Neural cell (in vitro differentiated cells): ENCODE results near the gene PXMP2. TPM values are rescaled to one million over a fixed set of nuclear protein-coding genes. Genes with fewer than 3 reads are reported as not detected.

Experiments used
- H2AFZ ChIP-seq: fragments of 200-600, 300-800 bp; sonication (generic), shearing (Covaris generic); 2 replicates; pipeline ENCODE4 v1.6.0; 2014; ENCODE audit warnings: low read depth, mild to moderate bottlenecking, antibody characterized with exemption, low read length, moderate library complexity
- H3F3A ChIP-seq: fragments of 200-600 bp; shearing (Covaris generic); 2 replicates; pipeline ENCODE4 v1.6.1; 2016; ENCODE audit warnings: mild to moderate bottlenecking, moderate library complexity, mixed read lengths, antibody characterized with exemption, low read length; ENCODE audit not compliant: insufficient read depth, poor library complexity, severe bottlenecking
- H3K27ac ChIP-seq: fragments of 200-600, 300-800 bp; sonication (generic), shearing (Covaris generic); 2 replicates; pipeline ENCODE4 v1.5.1; 2014; ENCODE audit warnings: mild to moderate bottlenecking, low read length, moderate library complexity
- H3K27me3 ChIP-seq: fragments of 300-800, 200-600 bp; sonication (generic), shearing (Covaris generic); 2 replicates; pipeline ENCODE4 v1.6.0; 2014; ENCODE audit warnings: mild to moderate bottlenecking, low read depth, low read length, moderate library complexity; ENCODE audit not compliant: insufficient read depth
- H3K36me3 ChIP-seq: fragments of 300-800, 200-600 bp; sonication (generic), shearing (Covaris generic); 2 replicates; pipeline ENCODE4 v1.5.1; 2014; ENCODE audit warnings: mild to moderate bottlenecking, antibody characterized with exemption, low read length, moderate library complexity; ENCODE audit not compliant: insufficient read depth
- H3K4me2 ChIP-seq: fragments of 300-800, 200-600 bp; sonication (generic), shearing (Covaris generic); 2 replicates; pipeline ENCODE4 v1.6.0; 2014; ENCODE audit warnings: mild to moderate bottlenecking, low read length
- H3K4me3 ChIP-seq: fragments of 300-800, 200-600 bp; sonication (generic), shearing (Covaris generic); 2 replicates; pipeline ENCODE4 v1.5.1; 2014; ENCODE audit warnings: mild to moderate bottlenecking, low read length, moderate library complexity
- H3K79me2 ChIP-seq: fragments of 200-600 bp; shearing (Covaris generic); replicated peaks from 2 replicates; pipeline ENCODE4 v1.6.0; 2014; ENCODE audit warnings: mild to moderate bottlenecking, low read length, moderate library complexity; ENCODE audit not compliant: insufficient read depth
- H3K9ac ChIP-seq: fragments of 300-800, 200-600 bp; sonication (generic), shearing (Covaris generic); 2 replicates; pipeline ENCODE4 v1.6.1; 2016; ENCODE audit warnings: mild to moderate bottlenecking, low read length, mixed read lengths
- H3K9me2 ChIP-seq: fragments of 200-600 bp; shearing (Covaris generic); 2 replicates; pipeline ENCODE4 v1.6.1; 2016; ENCODE audit warnings: mild to moderate bottlenecking, low read length, mixed read lengths; ENCODE audit not compliant: insufficient read depth
- H3K9me3 ChIP-seq: fragments of 200-600, 300-800 bp; sonication (generic), shearing (Covaris generic); 2 replicates; pipeline ENCODE4 v1.6.1; 2016; ENCODE audit warnings: mild to moderate bottlenecking, mixed run types, low read length, moderate library complexity, mixed read lengths
- H4K20me1 ChIP-seq: fragments of 200-600 bp; shearing (Covaris generic); 2 replicates; pipeline ENCODE4 v1.6.1; 2016; ENCODE audit warnings: mild to moderate bottlenecking, mixed run types; ENCODE audit not compliant: insufficient read depth
- EP300 ChIP-seq: fragments of 450-650 bp; conservative IDR thresholded peaks from 2 replicates; pipeline ENCODE4 v1.6.1; 2014; ENCODE audit warnings: antibody characterized with exemption, mild to moderate bottlenecking, moderate library complexity; ENCODE audit not compliant: poor library complexity, severe bottlenecking
- EZH2 ChIP-seq: fragments of 200-600, 300-800 bp; shearing (Covaris generic), sonication (generic); IDR thresholded peaks from 2 replicates; pipeline ENCODE4 v1.6.1; 2014; ENCODE audit warnings: antibody characterized with exemption, low read length, borderline replicate concordance, mild to moderate bottlenecking; ENCODE audit not compliant: insufficient read depth, poor library complexity, severe bottlenecking
- MXI1 ChIP-seq: fragments of 450-650 bp; conservative IDR thresholded peaks from 2 replicates; pipeline ENCODE4 v1.6.1; 2014; ENCODE audit warnings: antibody characterized with exemption, mild to moderate bottlenecking; ENCODE audit not compliant: poor library complexity, severe bottlenecking
- POLR2AphosphoS5 ChIP-seq: IDR thresholded peaks from 2 replicates; pipeline ENCODE4 v1.6.1; 2012
- RAD21 ChIP-seq: fragments of 450-650 bp; conservative IDR thresholded peaks from 2 replicates; pipeline ENCODE4 v1.6.1; 2014; ENCODE audit warnings: antibody characterized with exemption, mild to moderate bottlenecking, moderate library complexity
- SMC3 ChIP-seq: fragments of 450-650 bp; conservative IDR thresholded peaks from 2 replicates; pipeline ENCODE4 v1.6.1; 2014; ENCODE audit warnings: antibody characterized with exemption, mild to moderate bottlenecking, moderate library complexity; ENCODE audit not compliant: poor library complexity
- TAF1 ChIP-seq: IDR thresholded peaks from 2 replicates; pipeline ENCODE4 v1.6.1; 2012; ENCODE audit warnings: low read depth
- polyA plus RNA-seq: library from polyadenylated mRNA; depleted of rRNA; stranded (reverse); fragments of >200 nt; gene quantifications from 2 replicates; pipeline ENCODE4 v1.2.3, GENCODE V29; 2014
- TF ChIP-seq, protein P1 (sequence below): fragments of 450-650 bp; IDR thresholded peaks from 2 replicates; pipeline ENCODE4 v1.5.1; 2014; ENCODE audit warnings: antibody characterized with exemption, mild to moderate bottlenecking, moderate library complexity; ENCODE audit not compliant: poor library complexity, severe bottlenecking
- TF ChIP-seq, protein P2 (sequence below): IDR thresholded peaks from 2 replicates; pipeline ENCODE4 v1.6.1; 2012; ENCODE audit warnings: borderline replicate concordance

The PXMP2 gene
- polyA plus RNA-seq, 1 donor from 2014 or later = 95.8 TPM

DNA sequence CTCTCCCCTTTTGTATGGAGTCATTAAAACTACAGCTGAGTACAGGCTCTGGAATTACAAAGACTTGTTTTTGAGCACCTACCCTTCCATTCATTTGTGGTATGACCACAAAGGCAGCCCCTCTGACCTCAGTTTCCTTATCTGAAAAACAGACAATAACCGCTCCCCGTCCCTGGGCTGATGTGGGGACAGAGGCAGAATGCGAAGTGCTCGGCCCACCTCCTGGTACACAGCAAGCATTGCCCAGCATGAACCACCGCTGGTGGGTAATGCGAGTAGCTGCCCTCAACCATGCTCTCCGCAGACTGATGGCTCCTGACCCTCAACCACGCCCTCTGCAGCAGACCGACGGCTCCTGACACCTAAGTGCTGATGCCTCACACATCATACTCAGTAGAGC is 46.5 kb upstream of the PXMP2 start:
- H3K4me2 ChIP-seq = no peak overlapping the region

DNA sequence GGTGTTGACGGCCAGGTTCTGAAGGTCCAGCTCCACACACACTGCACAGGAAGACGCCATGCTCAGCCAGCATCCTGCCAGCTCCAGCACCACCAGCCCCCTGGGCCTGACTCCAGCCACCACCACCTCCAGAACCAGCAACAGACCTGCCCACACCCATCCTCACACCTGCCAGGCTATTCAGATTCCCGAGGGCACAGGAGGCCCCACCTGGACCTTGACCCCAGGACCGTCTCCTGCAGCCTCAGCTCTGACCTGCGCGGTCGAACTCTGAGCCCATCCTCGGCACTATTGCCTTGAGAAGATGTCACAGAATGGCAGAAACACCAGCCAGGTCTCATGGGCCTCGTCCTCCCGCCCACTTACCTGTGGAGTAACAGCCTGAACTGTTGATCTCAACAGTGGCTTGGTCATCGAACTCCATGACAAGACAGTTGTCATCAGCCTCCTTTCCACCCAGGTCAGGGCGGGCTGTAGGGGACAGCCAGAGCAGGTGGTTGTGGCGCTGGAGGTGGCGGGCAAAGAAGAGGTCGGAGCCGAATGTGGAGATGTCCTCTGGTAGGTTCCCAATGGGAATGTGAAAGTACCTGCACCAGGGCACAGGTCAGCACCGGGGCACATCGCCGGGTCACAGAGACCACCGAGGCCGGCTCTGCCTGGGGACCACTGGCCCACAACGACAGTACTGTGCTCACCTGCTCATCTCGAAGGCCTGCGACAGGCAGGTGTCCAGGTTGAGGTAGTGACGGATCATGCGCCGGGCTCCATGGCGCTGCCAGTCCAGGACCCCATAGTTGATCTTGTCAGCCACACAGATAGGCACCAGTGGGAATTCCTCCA is 45.4 kb upstream of the PXMP2 start:
- H3K27me3 ChIP-seq = no peaks in the 10 kb centered on the region
- H3K9me2 ChIP-seq = no peaks in the 10 kb centered on the region
- H4K20me1 ChIP-seq = no peaks in the 10 kb centered on the region
- no peak overlapping the region for H3K4me2 ChIP-seq
- H3K36me3 ChIP-seq = no peaks in the 10 kb centered on the region
- TF ChIP-seq MXI1 (no peak), EP300 (no peak), POLR2AphosphoS5 (no peak), RAD21 (no peak), SMC3 (no peak), TAF1 (no peak), EZH2 (no peak)
- TF ChIP-seq, protein P1, sequence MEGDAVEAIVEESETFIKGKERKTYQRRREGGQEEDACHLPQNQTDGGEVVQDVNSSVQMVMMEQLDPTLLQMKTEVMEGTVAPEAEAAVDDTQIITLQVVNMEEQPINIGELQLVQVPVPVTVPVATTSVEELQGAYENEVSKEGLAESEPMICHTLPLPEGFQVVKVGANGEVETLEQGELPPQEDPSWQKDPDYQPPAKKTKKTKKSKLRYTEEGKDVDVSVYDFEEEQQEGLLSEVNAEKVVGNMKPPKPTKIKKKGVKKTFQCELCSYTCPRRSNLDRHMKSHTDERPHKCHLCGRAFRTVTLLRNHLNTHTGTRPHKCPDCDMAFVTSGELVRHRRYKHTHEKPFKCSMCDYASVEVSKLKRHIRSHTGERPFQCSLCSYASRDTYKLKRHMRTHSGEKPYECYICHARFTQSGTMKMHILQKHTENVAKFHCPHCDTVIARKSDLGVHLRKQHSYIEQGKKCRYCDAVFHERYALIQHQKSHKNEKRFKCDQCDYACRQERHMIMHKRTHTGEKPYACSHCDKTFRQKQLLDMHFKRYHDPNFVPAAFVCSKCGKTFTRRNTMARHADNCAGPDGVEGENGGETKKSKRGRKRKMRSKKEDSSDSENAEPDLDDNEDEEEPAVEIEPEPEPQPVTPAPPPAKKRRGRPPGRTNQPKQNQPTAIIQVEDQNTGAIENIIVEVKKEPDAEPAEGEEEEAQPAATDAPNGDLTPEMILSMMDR = no peak
- TF ChIP-seq, protein P2, sequence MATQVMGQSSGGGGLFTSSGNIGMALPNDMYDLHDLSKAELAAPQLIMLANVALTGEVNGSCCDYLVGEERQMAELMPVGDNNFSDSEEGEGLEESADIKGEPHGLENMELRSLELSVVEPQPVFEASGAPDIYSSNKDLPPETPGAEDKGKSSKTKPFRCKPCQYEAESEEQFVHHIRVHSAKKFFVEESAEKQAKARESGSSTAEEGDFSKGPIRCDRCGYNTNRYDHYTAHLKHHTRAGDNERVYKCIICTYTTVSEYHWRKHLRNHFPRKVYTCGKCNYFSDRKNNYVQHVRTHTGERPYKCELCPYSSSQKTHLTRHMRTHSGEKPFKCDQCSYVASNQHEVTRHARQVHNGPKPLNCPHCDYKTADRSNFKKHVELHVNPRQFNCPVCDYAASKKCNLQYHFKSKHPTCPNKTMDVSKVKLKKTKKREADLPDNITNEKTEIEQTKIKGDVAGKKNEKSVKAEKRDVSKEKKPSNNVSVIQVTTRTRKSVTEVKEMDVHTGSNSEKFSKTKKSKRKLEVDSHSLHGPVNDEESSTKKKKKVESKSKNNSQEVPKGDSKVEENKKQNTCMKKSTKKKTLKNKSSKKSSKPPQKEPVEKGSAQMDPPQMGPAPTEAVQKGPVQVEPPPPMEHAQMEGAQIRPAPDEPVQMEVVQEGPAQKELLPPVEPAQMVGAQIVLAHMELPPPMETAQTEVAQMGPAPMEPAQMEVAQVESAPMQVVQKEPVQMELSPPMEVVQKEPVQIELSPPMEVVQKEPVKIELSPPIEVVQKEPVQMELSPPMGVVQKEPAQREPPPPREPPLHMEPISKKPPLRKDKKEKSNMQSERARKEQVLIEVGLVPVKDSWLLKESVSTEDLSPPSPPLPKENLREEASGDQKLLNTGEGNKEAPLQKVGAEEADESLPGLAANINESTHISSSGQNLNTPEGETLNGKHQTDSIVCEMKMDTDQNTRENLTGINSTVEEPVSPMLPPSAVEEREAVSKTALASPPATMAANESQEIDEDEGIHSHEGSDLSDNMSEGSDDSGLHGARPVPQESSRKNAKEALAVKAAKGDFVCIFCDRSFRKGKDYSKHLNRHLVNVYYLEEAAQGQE = no peak
- no peaks in the 10 kb centered on the region for H3K79me2 ChIP-seq
- no peak overlapping the region for H3K27ac ChIP-seq
- no peak overlapping the region for H3K9ac ChIP-seq
- H2AFZ ChIP-seq = no peak overlapping the region
- H3K4me3 ChIP-seq = no peak overlapping the region
- no peaks in the 10 kb centered on the region for H3K9me3 ChIP-seq
- no peaks in the 10 kb centered on the region for H3F3A ChIP-seq

More for the DNA sequence above, 46.5 kb upstream of the PXMP2 start:
- Histone ChIP-seq H3K27ac (no peak overlapping the region), H3K9me3 (no peaks in the 10 kb centered on the region), H3K36me3 (no peaks in the 10 kb centered on the region), H3K4me3 (no peak overlapping the region), H4K20me1 (no peaks in the 10 kb centered on the region), H3K9me2 (no peaks in the 10 kb centered on the region), H2AFZ (no peak overlapping the region), H3K9ac (no peak overlapping the region), H3F3A (no peaks in the 10 kb centered on the region), H3K79me2 (no peaks in the 10 kb centered on the region), H3K27me3 (no peaks in the 10 kb centered on the region)
- TF ChIP-seq RAD21 (no peak), MXI1 (no peak), EP300 (no peak)
